ENCODE measurements around the gene UPK1A.

UPK1A gene

DNA sequence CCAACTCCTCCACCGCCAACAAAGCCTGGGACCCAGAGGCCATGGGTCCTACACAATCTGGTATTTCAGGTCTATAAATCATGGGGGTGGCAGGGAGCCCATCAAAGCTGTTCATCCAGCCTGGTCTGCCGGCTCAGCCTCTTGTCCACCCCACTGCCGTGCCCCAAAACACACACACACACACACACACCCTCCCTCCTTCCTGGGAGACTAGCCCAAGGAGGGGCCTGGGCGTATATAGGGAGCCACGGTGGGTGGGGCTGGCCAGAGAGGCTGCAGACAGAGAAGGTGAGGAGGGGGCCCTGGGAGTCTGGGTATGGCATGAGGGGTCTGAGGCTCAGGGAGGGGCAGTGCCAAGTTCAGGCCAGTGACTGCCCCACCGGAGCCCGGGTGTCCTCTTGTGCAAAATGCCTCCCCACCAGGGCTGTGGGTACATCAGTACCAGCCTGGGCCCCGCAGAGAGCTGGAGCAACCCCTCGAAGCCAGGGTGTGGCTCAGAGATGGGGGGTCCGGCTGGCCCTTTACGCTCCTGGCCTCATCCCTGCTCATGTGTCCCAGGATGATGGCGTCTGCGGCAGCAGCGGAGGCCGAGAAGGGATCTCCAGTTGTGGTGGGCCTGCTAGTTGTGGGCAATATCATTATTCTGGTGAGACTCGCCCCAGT is at the start of gene UPK1A:
Gene UPK1A, plus strand, starts transcription at position 267 of the 663 bp plus-strand sequence. Its CDS starts 296 bp downstream, at position 563.
- no peak for DNase-seq

- no peak for DNase-seq
Observed at GRCh38 chr19:35618857-35619256, 47.5 kb upstream of the UPK1A start.

DNA sequence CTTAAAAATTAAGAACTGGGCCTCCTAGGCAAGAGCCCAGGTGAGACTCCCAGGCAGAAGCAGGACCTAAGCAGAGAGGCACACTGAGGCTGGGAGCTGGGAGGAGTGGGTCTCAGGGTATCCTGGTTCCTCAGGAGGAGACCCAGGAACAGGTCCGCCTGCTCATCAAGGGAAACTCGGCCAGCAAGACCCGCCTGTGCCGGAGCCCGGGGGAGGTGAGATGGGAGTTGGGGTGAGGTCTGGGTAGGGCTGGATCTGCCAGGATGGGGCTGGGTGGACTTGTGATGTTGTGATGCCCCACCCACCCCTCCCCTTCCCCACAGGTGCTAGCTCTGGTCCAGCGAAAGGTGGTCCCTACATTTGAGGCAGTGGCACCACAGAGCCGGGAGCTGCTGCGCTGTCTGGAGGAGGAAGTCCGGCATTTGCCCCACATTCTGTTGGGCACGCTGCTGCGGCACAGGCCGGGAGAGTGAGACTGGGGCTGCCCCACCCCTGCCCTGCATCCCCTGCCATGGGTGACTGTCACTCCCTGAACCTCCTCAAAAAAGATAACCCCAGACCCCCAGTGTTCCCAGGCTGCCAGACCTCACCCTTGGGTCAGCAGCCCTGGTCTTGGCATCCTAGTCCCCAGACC is 46.9 kb upstream of the UPK1A start:
- no peak for DNase-seq

DNA sequence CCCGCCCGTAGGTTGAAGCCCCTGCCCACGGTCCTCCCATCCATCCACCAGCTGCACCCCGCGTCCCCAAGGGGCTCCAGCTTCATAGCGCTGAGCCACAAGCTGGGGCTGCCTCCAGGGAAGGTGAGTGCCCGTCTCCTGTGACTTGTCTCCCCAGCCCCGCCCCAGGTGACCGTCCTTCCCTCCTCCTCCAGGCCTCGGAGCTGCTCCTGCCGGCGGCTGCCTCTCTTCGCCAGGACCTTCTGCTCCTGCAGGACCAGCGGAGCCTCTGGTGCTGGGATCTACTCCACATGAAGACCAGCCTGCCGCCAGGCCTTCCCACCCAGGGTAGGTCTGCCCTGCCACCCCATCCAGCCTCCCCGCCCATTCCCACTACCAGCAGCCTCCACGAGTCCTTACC is 46.3 kb upstream of the UPK1A start:
- DNase-seq = no peak

DNA sequence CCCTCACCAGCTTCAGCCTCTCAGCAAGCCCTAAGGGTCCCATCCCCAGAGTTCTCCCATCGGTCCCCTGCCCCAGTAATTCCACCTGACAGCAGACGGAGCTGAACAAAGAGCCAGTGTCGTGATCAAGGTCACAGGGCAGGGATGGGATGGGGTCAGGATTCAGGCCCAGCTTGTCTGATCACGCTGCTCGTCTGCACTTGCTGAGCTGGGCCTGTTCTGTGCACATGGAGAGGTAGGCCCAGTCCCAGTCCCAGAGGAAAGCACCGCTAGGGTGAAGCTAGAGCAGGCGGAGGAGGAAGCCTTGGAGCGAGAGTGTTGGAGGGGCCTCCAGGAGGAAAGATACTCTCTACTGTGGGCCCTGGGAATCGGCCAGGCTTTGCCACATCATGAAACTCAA is 44.6 kb upstream of the UPK1A start:
- no peak for DNase-seq

- DNase-seq = no peak
Observed at GRCh38 chr19:35622750-35623149, 43.6 kb upstream of the UPK1A start.

GRCh38 chr19:35623327-35624010 is 42.8 kb upstream of the UPK1A start:
- DNase-seq = no peak

GRCh38 chr19:35628264-35628564 is 38.1 kb upstream of the UPK1A start:
- no peak for DNase-seq

DNA sequence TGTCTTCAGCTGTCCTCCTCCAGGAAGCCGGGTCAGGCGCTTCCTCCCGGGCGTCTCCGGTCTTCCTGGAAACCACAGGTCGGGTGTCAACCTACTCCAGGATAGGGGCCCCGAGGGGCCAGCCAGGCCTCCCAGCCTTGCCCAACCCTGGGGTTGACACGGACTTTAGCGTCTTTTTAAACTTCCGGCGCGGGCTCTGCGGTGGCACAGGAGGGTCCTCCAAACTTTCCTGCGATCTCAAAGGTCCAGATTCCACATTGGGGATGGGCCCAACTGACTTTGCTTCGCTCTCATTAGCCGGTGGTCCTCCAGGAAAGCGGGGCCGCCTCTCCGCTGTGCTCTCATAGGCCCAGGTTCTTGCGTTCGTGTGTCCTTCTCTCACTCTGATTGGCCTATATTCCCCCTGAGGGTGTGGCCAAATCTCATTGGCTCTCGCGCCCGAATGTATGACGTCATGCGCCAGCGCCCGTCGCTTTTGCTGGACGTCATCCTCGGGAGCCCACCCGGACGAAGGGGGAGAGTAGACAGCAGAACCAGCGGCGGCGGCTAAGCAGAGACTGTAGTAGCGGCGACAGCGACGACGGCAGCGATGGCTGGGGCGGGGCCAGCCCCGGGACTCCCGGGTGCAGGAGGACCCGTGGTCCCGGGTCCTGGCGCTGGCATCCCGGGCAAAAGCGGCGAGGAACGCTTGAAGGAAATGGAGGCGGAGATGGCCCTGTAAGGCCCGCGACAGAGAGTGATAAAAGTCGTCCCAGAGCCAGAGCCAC is 37.6 kb upstream of the UPK1A start, which contains the start of gene RBM42:
Gene RBM42, plus strand, starts transcription at position 472 of the 767 bp plus-strand sequence. Its CDS starts 118 bp downstream, at position 590.
- peak; percentile 99 for DNase-seq

DNA sequence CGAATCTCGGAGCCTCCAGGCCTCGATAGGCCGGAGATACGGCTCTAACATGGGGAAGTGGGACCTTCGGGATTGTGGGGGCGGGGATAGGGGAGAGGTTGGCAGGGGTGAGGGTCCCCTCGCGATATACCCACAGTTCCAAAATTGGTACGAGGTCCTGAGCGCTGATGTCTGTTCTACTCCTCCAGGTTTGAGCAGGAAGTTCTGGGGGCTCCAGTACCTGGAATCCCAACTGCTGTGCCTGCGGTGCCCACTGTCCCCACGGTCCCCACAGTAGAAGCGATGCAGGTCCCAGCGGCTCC is 37.0 kb upstream of the UPK1A start:
- no peak for DNase-seq

DNA sequence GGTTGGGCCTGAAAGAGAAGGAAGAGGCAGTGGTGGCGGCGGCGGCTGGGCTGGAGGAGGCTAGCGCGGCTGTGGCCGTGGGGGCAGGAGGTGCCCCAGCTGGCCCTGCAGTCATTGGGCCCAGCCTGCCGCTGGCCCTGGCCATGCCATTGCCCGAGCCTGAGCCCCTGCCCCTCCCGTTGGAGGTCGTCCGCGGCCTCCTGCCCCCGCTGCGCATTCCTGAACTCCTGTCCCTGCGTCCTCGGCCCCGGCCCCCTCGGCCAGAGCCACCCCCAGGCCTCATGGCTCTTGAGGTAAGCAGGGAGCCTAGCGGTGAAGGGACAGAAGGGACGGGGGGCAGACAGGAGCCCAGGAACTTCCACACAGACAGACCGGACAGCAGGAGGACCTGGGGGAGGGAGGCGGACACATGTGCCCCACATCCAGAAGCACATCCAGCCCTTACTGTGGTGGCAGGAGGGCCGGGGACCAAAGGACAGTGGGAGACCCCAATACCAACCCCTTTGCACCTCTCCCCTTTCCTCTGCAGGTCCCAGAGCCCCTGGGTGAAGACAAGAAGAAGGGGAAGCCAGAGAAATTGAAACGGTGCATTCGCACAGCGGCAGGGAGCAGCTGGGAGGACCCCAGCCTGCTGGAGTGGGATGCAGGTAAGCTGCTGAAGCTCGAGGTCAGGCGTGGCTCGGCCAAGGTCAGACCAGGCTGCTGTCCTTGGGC is 32.4 kb upstream of the UPK1A start:
- DNase-seq = no peak

- DNase-seq = no peak
Observed at GRCh38 chr19:35636651-35637050, 29.7 kb upstream of the UPK1A start.

GRCh38 chr19:35637165-35637564 is 29.2 kb upstream of the UPK1A start:
- DNase-seq = no peak

- no peak for DNase-seq
Observed at GRCh38 chr19:35639321-35639639, 27.0 kb upstream of the UPK1A start.

- DNase-seq = no peak
Observed at GRCh38 chr19:35639863-35640262, 26.5 kb upstream of the UPK1A start.

DNA sequence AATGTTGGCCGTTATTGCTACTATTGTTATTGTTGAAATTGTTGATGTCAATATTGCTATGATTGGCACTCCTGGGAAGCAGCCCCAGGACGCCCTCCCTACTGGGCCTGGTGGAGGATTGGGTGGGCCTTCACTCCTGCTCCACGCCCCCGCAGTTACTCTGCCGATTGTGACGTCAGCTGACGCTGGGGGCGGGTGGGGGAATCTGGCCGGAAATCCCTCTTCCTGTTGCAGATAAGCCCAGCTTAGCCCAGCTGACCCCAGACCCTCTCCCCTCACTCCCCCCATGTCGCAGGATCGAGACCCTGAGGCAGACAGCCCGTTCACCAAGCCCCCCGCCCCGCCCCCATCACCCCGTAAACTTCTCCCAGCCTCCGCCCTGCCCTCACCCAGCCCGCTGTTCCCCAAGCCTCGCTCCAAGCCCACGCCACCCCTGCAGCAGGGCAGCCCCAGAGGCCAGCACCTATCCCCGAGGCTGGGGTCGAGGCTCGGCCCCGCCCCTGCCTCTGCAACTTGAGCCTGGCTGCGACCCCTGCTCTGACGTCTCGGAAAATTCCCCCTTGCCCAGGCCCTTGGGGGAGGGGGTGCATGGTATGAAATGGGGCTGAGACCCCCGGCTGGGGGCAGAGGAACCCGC is 24.7 kb upstream of the UPK1A start, which contains the start of gene ETV2:
Gene ETV2, plus strand, starts transcription at position 231 of the 637 bp plus-strand sequence. CDS start 716 bp downstream, outside the sequence.
- peak; percentile 63 for DNase-seq

DNA sequence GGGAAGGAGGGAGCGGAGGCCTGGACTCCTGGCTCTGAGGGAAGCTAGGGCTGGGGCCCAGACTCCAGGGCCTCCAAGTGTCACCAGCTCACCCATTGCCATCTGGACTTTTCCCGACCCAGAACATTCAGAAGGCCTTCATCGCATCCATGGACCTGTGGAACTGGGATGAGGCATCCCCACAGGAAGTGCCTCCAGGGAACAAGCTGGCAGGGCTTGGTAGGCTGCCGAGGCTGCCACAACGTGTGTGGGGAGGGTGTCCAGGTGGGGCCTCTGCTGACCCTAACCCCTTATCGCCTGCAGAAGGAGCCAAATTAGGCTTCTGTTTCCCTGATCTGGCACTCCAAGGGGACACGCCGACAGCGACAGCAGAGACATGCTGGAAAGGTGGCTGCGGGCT is 24.0 kb upstream of the UPK1A start:
- DNase-seq = no peak

GRCh38 chr19:35642798-35643254 is 23.5 kb upstream of the UPK1A start:
- DNase-seq = no peak

DNA sequence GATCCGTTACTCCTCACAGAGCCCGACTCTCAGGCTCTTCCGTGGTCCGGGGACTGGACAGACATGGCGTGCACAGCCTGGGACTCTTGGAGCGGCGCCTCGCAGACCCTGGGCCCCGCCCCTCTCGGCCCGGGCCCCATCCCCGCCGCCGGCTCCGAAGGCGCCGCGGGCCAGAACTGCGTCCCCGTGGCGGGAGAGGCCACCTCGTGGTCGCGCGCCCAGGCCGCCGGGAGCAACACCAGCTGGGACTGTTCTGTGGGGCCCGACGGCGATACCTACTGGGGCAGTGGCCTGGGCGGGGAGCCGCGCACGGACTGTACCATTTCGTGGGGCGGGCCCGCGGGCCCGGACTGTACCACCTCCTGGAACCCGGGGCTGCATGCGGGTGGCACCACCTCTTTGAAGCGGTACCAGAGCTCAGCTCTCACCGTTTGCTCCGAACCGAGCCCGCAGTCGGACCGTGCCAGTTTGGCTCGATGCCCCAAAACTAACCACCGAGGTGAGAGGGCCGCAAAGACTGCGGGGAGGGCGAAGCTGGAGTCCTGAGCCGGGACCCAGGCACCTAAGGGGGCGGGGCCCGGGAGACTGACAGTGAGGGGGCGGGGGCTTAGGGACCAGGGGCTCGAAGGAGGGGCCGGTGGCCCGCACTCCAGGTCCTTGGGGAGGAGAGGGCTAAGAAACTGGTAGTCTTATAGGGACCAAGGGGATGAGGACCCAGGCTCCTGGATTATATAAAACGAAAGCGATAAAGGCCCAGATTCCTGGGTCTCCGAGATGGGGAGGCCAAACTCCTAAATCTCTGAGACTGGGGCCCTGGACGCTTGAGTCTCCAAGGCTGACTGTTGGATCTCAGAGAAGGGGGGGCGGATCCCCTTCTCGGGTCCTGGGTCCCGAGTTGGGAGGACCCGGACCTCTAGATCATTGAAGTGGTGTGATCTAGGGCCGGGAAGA is 22.8 kb upstream of the UPK1A start:
- DNase-seq = peak; percentile 92

DNA sequence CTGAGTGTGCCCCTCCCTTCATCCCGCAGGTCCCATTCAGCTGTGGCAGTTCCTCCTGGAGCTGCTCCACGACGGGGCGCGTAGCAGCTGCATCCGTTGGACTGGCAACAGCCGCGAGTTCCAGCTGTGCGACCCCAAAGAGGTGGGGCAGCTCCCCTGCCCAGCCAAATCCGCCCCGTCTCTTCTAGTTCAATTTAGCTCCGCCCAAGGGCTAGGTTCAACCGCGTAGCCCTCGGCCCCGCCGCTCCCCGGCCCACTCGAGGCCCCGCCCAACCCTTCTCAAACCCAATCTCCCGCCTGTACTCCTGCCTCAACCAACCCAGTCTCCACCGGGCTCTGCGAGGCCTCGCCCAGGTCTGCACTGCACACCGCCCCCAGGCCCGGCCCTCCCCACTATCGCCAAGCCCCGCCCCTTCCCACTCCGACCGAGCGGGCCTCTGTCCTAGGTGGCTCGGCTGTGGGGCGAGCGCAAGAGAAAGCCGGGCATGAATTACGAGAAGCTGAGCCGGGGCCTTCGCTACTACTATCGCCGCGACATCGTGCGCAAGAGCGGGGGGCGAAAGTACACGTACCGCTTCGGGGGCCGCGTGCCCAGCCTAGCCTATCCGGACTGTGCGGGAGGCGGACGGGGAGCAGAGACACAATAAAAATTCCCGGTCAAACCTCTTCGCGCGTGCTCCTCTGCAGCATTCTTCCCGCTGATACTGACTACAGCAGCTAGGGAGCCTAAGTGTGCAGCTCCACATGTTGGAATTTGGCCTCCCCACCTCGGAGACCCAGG is 21.9 kb upstream of the UPK1A start:
- DNase-seq = peak; percentile 93
